Activated naive CD4-positive, alpha-beta T cell treated with anti-CD3 and anti-CD28 coated beads, Interleukin-2, amount 50 U/mL, for 72 hours (primary cell): Measurements from ENCODE around the gene TRPC4. TPM values are rescaled to one million over a fixed set of nuclear protein-coding genes. Genes with fewer than 3 reads are reported as not detected.

Source experiments
- ATAC-seq, 2 donors: fragments of 150-1000 bp; cut with Tn5 transposase; 2 replicates each; pipeline ENCODE4 v1.10.0; 2021; ENCODE audit warnings: mild to moderate bottlenecking in 2 of 2, moderate library complexity in 2 of 2
- DNase-seq, 2 donors: peaks; one replicate each; pipeline ENCODE4 v3.0.0; 2021 to 2022; ENCODE audit warnings: low spot score in 2 of 2
- H3K27ac Mint-ChIP-seq, 2 donors: one replicate each; pipeline ENCODE4 v1.8.0; 2022; ENCODE audit warnings: mild to moderate bottlenecking in 2 of 2, mixed read lengths in 2 of 2
- H3K36me3 Mint-ChIP-seq, 2 donors: one replicate each; pipeline ENCODE4 v1.8.0; 2022; ENCODE audit warnings: mixed read lengths in 2 of 2
- H3K9me3 Mint-ChIP-seq, 2 donors: one replicate each; pipeline ENCODE4 v1.8.0; 2022; ENCODE audit warnings: mixed read lengths in 2 of 2
- total RNA-seq, 2 donors: library from RNA; stranded (reverse); gene quantifications; one replicate each; pipeline ENCODE4 v1.2.3, GENCODE V29; 2022

Gene TRPC4
- total RNA-seq, 2 donors from 2014 or later: not detected

DNA sequence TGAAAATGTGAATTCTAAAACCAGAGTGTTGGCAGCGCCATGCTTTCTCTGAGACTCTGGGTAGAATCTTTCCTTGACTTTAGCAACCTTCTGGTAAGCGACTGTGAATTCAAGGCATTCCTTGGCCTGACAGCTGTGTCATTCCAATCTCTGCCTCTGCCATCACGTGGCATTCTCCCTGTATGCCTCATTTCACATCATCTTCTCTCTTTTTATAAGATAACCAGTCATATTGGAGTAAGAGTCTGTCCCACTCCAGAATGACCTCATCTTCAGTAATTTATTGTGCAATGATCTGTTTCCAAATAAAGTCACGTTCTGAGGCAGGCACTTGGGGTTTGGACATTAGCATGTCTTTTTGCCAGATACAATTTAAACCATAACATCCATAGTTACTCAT lies 167.6 kb downstream of the TRPC4 start:
- Mint-ChIP-seq H3K27ac (no peak overlapping the region), H3K9me3 (peaks cover 5 to 12% of the 10 kb centered on the region in 2 donors), H3K36me3 (no peaks in the 10 kb centered on the region)
- DNase-seq (no peak), ATAC-seq (no peak)

DNA sequence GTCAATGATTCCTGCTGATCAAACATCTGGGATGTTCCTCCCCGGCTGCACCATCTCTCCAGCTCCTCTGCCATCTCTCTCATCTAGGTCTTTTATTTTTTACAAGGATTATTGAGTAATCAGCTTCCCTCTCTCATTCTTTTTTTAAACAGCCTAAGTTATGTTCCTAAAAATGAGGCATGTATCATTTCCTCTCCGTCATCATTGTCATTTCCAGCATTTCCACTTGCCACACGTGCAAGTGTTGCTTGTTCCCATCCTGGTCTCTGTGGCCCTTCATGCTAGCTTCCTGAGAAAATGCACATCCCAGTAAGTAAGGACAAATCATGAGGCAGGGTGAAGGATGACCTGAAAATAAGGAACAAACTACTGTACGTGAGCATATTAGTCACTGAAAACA lies 168.3 kb downstream of the TRPC4 start:
- no peak for DNase-seq
- no peak for ATAC-seq
- peaks cover 5 to 12% of the 10 kb centered on the region in 2 donors for H3K9me3 Mint-ChIP-seq
- no peak overlapping the region for H3K27ac Mint-ChIP-seq
- H3K36me3 Mint-ChIP-seq: no peaks in the 10 kb centered on the region

DNA sequence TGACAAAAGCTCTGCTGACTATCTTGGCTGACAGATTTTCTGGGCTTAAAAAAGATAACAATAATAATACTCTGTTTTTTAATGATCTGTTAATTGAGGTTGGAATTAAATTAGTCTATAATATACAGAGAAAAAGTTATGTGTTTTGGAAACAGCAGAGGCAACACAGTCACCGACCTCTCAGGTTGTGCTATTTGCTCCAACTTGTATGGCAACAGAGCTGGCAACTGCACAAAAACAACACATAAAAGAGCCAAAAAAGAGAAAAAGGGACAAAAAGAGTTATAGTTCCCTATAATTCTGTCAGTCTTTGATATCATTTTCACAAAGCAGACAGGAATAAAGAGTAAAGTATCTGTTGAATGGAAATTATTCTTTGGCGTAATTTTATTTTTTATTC lies 168.7 kb downstream of the TRPC4 start:
- H3K9me3 Mint-ChIP-seq: peaks cover 5 to 12% of the 10 kb centered on the region in 2 donors
- DNase-seq (no peak), ATAC-seq (no peak)
- H3K36me3 Mint-ChIP-seq: no peaks in the 10 kb centered on the region
- no peak overlapping the region for H3K27ac Mint-ChIP-seq

DNA sequence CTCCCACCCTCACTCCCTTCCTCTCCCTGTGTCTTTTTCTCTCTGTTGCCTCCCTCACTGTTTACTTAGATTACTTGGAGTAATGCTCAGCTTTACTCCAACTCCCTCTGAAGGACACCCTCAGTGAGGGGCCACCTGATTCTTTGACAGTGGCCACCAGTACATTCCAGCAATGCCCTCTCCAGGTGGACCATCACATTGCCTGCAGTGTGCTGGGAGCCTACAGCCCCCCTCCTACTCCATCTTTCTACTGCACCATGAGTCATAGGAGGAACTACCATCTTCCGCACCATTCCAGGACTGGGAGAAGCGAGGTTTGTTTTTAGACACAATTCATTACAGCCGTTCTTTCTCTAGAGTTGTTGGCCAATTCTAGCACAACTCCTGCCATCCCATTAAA lies 174.4 kb downstream of the TRPC4 start:
- DNase-seq (no peak), ATAC-seq (no peak)
- Mint-ChIP-seq H3K36me3 (no peaks in the 10 kb centered on the region), H3K9me3 (peaks cover 9 to 16% of the 10 kb centered on the region in 2 donors), H3K27ac (no peak overlapping the region)

DNA sequence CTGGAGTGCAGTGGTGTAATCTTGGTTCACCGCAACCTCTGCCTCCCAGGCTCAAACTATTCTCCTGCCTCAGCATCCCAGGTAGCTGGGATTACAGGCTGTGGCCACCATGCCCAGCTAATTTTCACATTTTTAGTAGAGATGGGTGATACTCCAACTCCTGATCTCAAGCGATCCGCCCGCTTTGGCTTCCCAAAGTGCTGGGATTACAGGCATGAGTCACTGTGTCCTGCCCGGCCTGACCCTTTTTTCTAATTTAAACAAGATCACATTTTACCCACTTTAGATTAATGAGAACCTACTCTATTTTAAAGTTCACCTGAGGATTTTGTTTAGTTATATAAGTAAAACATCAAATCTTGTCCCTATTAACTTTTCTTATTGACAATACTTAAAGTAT lies 179.2 kb downstream of the TRPC4 start:
- H3K36me3 Mint-ChIP-seq: no peaks in the 10 kb centered on the region
- H3K27ac Mint-ChIP-seq: no peak overlapping the region
- H3K9me3 Mint-ChIP-seq: peaks cover 8 to 11% of the 10 kb centered on the region in 2 donors
- ATAC-seq (no peak), DNase-seq (no peak)

DNA sequence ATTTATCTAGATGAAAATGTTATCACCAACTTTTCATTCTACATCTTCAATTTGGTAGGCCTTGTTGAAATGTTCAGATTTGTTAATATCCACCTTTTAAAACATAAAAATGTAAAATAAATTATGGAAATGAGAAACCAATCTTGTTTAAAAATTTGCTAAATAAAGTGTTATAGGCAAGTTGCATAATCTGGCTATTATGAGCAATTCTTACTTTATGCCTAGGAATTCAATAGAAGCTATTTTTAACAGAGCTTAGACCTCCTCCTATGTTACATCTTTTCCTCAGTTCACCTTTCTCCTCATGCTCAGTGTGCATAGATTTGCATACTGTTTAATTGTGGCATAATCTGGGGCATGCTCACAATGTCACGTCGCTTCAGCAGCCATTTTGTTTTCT lies 183.1 kb downstream of the TRPC4 start:
- Mint-ChIP-seq H3K9me3 (peaks cover 4 to 5% of the 10 kb centered on the region in 2 donors), H3K27ac (no peak overlapping the region), H3K36me3 (no peaks in the 10 kb centered on the region)
- DNase-seq: no peak
- no peak for ATAC-seq

DNA sequence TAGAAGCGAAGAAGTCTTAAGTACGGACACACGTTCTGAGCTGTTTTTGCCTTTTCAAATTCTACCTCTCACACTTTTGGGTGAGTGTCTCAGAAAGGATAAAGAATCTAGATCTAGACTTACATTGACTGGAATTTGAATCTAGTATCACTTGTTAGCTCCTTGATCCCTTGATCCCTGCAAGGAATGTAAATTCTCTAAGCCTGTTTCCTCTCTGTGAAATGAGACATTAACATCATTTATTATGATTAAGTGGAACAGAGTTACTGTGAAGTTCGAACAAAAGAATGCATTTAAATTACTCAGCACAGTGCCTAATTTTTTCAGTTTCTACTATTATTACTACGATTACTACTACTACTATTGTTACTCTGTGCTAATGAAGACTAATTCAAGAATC lies 184.4 kb downstream of the TRPC4 start:
- no peak for ATAC-seq
- H3K9me3 Mint-ChIP-seq: peaks cover 4 to 5% of the 10 kb centered on the region in 2 donors
- no peak for DNase-seq
- H3K27ac Mint-ChIP-seq: no peak overlapping the region
- H3K36me3 Mint-ChIP-seq: no peaks in the 10 kb centered on the region

DNA sequence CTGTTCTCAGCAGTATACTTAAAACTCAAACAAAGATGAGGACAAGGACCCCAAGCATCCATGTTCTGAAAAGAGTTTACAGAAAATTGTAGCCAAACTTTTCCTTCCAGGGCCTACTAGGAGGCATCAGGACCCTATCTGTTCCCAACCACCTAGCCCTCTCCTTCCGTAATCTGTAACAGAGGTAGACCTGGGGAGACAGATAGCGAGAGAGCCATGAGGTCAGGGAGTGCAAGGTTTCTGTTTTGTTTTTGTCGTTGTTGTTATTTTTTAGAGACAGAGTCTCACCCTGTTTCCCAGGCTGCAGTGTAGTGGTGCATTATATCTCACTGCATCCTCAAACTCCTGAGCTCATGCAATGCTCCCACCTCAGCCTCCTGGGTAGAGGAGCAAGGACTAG lies 187.1 kb downstream of the TRPC4 start:
- H3K9me3 Mint-ChIP-seq: peaks cover 0 to 4% of the 10 kb centered on the region in 2 donors
- DNase-seq (no peak), ATAC-seq (no peak)
- no peak overlapping the region for H3K27ac Mint-ChIP-seq
- H3K36me3 Mint-ChIP-seq: no peaks in the 10 kb centered on the region

DNA sequence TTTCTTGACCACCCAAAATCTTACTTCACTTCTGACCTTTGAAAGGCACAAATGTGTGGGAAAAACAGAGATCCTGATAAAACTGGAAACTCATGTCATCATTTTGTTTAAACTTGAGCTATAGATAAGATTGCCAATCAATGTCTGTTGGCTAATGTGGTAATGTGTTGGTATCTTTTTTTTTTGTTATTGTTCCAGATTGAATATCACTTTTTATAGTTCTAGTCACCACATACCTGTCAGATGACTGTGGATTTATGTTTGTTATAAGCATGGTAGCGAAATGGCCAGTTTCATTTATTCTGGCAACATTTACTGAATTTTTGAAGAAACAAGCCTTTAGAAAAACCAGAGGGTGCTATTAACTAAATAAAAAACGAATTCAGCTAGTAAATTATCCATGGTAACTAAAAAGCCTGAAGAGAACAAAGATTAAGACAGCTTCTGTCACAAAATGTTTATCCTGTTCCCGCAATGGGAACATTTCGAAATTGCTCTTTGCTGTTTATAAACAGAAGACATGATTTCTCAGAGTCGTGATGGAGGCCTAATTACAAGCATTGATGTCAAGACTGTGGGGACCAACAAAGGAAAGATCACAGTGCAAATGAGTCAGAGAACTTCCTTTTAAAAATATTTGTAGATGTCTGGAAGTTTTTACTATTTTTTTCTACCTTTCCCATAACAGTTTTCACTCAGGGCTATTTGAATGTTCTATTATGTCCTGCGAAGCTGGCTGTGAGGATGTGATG lies 188.1 kb downstream of the TRPC4 start:
- DNase-seq (no peak), ATAC-seq (no peak)
- no peak overlapping the region for H3K27ac Mint-ChIP-seq
- H3K9me3 Mint-ChIP-seq: peaks cover 0 to 4% of the 10 kb centered on the region in 2 donors
- no peaks in the 10 kb centered on the region for H3K36me3 Mint-ChIP-seq

DNA sequence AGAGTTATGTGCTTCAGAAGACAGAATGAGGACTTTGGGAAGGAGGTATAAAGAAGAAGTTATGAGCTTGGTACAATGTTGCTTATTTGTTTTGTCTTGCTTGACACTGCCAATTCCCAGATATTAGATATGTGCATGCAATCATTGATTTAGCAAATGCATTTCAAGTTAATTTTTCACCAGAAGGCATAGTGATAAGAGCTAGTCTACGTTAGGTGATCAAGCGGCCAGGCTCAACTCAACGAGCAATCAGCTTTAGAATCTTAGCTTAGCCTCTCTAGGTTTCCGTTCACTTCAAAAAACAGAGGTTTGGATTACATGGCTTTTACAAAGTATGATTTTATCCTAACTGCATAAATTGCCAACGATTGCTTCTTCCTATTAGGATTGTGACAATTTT lies 189.4 kb downstream of the TRPC4 start:
- Mint-ChIP-seq H3K9me3 (peaks cover 4 to 6% of the 10 kb centered on the region in 2 donors), H3K27ac (no peak overlapping the region), H3K36me3 (no peaks in the 10 kb centered on the region)
- ATAC-seq (no peak), DNase-seq (no peak)

DNA sequence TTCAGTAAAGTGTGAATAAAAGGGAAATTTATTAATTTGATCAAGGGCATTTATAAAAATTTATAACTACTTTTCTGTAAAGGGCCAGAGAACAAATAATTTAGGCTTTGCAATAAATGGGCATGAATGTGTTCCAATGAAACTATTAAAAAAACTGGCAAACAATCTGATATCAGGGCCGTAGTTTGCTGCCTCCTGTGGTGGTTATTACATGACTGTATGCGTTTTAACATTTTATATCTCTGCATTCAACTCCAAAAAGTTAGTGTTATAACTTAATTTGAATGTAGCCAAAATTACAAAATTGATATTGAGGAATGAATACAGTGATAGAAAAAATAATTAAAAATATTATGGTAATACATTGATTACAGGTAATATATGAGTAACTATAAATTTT lies 190.5 kb downstream of the TRPC4 start:
- H3K27ac Mint-ChIP-seq: no peak overlapping the region
- no peaks in the 10 kb centered on the region for H3K36me3 Mint-ChIP-seq
- DNase-seq (no peak), ATAC-seq (no peak)
- peaks cover 4 to 6% of the 10 kb centered on the region in 2 donors for H3K9me3 Mint-ChIP-seq

DNA sequence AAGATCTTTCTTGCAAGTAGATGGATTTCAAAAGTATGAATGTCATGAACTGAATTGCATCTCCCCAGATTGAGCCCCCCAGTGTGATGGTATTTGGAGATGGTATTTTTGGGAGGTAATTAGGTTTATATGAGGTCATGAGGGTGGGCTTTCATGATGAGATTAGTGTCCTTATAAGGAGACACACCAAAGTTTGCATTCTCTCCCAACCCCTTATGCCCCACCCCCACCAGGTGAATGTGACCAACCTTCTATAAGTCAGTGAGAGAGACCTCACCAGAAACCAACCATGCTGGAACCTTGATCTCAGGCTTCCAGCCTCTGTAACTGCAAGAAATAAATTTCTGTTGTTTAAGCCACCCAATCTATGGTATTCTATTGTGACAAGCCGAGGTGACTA lies 199.7 kb downstream of the TRPC4 start:
- DNase-seq (no peak), ATAC-seq (no peak)
- H3K27ac Mint-ChIP-seq: no peak overlapping the region
- H3K9me3 Mint-ChIP-seq: peaks cover 4 to 17% of the 10 kb centered on the region in 2 donors
- no peaks in the 10 kb centered on the region for H3K36me3 Mint-ChIP-seq

DNA sequence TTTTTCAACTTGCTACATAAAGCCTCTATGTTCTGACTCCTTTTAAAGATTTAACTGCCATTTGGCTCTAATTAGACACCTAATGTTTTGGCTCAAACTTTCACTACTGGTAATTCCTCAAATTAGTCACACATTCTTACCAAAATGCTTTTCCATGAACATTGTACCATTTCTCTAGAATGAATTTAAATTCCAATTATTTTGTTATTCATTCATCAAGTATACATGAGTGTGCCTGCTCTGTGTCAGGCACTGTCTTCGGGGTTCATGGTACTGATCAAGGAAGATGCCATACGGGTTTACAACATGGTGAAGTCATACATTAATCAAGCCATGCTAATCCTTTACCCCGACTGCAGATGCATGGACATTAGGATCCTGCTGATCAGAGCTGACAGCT lies 201.9 kb downstream of the TRPC4 start:
- no peak for DNase-seq
- no peaks in the 10 kb centered on the region for H3K36me3 Mint-ChIP-seq
- ATAC-seq: no peak
- H3K9me3 Mint-ChIP-seq: peaks cover 4 to 17% of the 10 kb centered on the region in 2 donors
- no peak overlapping the region for H3K27ac Mint-ChIP-seq

DNA sequence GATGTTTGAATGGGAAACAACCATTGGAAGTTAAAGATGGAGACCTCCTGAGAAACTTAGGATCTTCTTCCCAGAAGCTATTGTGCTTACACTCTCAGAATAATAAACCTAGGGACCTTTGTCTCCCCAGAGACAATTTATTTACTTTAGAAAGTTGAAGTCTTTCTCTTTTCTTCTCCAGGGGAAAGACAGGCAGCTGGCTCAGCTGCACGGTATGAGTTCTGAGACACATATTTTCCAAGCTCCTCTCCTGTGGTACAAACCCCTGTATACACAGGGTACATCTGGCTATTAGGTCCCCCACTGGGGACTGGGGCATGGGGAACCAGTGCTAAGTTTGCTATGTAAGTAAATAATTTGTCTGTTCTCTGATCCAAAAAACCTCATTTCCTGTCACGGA lies 203.5 kb downstream of the TRPC4 start:
- ATAC-seq (no peak), DNase-seq (no peak)
- H3K27ac Mint-ChIP-seq: no peak overlapping the region
- H3K36me3 Mint-ChIP-seq: no peaks in the 10 kb centered on the region
- peaks cover 4 to 17% of the 10 kb centered on the region in 2 donors for H3K9me3 Mint-ChIP-seq

DNA sequence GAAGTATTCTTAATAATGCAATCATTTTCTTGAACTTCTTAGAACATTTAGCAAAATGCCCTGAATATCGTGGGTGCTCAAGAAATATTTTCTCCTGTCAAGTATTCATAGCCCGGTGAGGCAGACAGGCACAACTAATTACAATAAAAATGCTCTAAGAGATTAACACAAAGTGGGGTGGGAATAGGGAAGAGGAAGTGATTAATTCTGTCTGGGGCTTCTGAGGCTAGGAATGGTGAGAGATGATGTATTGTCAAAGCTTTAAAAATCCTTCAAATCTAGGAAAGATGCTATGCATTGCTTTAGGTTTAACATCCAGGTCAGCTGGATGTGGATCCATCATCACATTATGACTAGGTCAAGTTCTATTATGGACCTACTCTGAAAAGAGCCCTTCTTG lies 204.2 kb downstream of the TRPC4 start:
- Mint-ChIP-seq H3K27ac (no peak overlapping the region), H3K36me3 (no peaks in the 10 kb centered on the region), H3K9me3 (peaks cover 0 to 17% of the 10 kb centered on the region in 2 donors)
- ATAC-seq (no peak), DNase-seq (no peak)

DNA sequence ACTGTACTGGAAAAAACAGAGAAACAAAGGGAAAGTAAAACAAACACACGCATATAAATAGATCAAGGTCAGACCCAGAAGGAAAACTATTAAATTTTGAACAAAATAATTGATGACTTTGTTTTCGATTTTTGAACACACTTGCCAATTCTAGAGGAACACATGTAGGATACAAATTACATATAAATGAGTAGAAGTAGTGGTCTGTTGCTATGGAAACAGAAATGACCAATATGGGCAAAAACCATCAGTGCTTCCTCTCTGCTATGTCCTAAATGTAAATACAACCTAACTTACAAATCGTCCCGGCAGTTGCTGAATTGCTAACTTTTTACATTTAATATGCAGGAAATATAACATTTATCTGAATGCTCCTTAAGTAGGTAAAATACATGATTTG lies 205.8 kb downstream of the TRPC4 start:
- no peak for ATAC-seq
- H3K36me3 Mint-ChIP-seq: no peaks in the 10 kb centered on the region
- no peak for DNase-seq
- peaks cover 0 to 17% of the 10 kb centered on the region in 2 donors for H3K9me3 Mint-ChIP-seq
- no peak overlapping the region for H3K27ac Mint-ChIP-seq

DNA sequence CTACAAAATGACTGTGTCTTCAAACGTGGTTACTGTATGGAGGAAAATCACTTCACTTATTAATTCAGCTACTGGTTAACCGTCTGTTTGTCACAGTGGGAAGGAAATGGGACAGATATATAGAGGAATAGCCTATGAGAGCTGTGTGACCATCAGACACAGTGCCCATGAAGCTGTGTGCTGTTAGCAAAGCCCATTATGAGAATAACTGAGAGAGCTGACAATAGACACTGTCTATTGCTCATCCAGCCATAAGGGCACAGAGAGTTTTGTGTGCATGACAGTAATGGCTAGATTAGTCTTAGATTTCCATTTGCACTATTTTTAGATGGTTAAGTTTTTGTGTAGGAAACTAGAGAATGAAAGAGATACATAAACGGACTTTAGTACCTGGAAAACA lies 206.9 kb downstream of the TRPC4 start:
- Mint-ChIP-seq H3K36me3 (no peaks in the 10 kb centered on the region), H3K27ac (no peak overlapping the region)
- ATAC-seq: no peak

DNA sequence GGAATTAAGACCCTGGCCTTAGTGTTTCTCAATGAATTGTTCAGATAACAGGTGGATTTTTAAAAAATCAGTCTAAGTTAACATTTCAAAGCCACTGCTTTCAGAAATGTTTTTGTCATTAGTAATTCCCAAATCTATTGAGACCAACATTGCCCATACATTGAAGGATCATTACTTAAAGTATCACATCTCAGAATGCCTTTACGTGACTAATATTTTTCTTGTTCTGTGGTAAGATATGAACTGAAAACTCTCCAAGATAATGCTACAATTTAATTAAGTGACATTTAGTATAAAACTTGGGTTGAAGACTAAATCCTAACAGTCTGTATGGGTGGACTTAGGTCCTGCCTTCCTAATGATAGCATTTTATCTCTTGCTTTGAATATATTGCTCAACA lies 211.6 kb downstream of the TRPC4 start:
- ATAC-seq (no peak), DNase-seq (no peak)
- Mint-ChIP-seq H3K9me3 (peaks cover 3 to 5% of the 10 kb centered on the region in 2 donors), H3K27ac (no peak overlapping the region), H3K36me3 (no peaks in the 10 kb centered on the region)

More for the DNA sequence above, 206.9 kb downstream of the TRPC4 start:
- DNase-seq: no peak
- peaks cover 0 to 11% of the 10 kb centered on the region in 2 donors for H3K9me3 Mint-ChIP-seq
